ENCODE measurements around the gene LRRC19.

LRRC19 gene, protein sequence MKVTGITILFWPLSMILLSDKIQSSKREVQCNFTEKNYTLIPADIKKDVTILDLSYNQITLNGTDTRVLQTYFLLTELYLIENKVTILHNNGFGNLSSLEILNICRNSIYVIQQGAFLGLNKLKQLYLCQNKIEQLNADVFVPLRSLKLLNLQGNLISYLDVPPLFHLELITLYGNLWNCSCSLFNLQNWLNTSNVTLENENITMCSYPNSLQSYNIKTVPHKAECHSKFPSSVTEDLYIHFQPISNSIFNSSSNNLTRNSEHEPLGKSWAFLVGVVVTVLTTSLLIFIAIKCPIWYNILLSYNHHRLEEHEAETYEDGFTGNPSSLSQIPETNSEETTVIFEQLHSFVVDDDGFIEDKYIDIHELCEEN

DNA sequence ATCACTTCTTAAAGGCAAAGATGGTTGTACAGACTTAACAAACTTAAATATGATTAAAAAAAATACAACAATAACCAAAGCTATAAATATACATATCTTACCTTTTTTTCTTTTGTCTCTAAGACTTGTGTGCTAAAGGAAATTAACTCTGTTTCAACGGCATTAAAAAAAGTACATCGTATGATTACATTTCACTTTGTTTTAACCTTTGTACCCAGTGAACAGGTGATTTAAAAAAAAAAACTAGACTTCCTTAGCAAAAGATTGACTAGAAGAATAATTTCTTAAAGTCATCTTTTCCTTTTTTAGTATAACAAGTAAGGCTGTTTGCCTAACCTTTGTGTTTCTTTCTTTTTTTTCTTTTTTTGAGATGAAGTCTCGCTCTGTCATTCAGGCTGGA lies at the start of gene LRRC19:
Gene LRRC19 (minus strand): TSS at position 182 of the 400 bp plus-strand sequence. CDS start 5,978 bp downstream, outside the sequence.
- H3K4me3 ChIP-seq (ENCODE audit: low read length in 2 of 2): no peak within 1 kb of the TSS
- no peaks in the 10 kb centered on the region for H3K9me3 ChIP-seq (ENCODE audit: control insufficient read depth in 2 of 2, low read length in 2 of 2)
- H3K27ac ChIP-seq (ENCODE audit: low read length): no peak within 1 kb of the TSS
- no peaks in the 10 kb centered on the region for H3K36me3 ChIP-seq (ENCODE audit: control insufficient read depth in 2 of 2, insufficient read depth in 2 of 2, low read length in 2 of 2)
- H3K27me3 ChIP-seq (ENCODE audit: control insufficient read depth in 1 of 2, insufficient read depth in 2 of 2, low read length in 2 of 2): no peaks in the 10 kb centered on the region
- H3K4me1 ChIP-seq (ENCODE audit: control insufficient read depth, insufficient read depth, low read length): no peaks in the 10 kb centered on the region
- H3K9ac ChIP-seq (ENCODE audit: low read length in 2 of 2): no peak within 1 kb of the TSS

DNA sequence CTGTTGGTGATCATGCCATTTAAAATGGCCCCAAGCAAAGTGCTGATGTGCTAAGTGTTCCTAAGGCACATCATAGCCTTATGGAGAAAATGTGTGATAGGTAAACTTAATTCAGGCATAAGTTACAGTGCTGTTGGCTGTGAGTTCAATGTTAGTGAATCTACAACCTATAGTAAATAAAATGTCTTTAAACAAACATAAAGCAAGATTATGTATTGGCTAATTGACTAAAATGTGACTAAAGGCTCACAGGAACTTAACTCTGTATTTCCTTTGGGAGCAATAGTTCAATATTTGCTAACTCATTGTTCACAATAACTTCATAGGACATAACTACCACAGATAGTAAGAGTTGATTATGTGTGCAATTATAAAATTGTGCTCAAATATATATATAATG lies 49.4 kb upstream of the LRRC19 start:
- Histone ChIP-seq H3K9ac (ENCODE audit: low read length in 2 of 2) (no peak overlapping the region), H3K4me1 (ENCODE audit: control insufficient read depth, insufficient read depth, low read length) (no peaks in the 10 kb centered on the region), H3K36me3 (ENCODE audit: control insufficient read depth in 2 of 2, insufficient read depth in 2 of 2, low read length in 2 of 2) (peaks cover 0 to 2% of the 10 kb centered on the region in 2 donors), H3K9me3 (ENCODE audit: control insufficient read depth in 2 of 2, low read length in 2 of 2) (no peaks in the 10 kb centered on the region), H3K27ac (ENCODE audit: low read length) (no peak overlapping the region), H3K4me3 (ENCODE audit: low read length in 2 of 2) (no peak overlapping the region), H3K27me3 (ENCODE audit: control insufficient read depth in 1 of 2, insufficient read depth in 2 of 2, low read length in 2 of 2) (no peaks in the 10 kb centered on the region)

DNA sequence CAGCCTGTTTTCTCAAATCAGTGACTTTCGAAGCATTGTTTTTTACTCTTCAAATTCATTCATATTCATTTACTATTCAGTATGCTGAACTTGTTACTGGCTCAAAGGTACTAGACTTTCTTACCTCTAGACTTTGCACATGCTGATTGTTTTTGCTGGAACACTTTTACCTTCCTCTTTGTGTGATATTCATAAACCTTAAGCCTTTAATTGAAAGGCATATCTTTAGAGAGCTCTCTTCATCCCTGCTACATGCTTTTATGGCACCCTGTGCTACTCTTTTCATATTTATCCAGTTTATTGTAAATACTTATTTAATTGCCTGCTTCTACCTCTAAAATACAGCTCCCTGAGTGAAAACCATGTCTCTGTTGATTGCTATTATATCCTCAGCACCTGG lies 48.7 kb upstream of the LRRC19 start:
- Histone ChIP-seq H3K27me3 (ENCODE audit: control insufficient read depth in 1 of 2, insufficient read depth in 2 of 2, low read length in 2 of 2) (no peaks in the 10 kb centered on the region), H3K36me3 (ENCODE audit: control insufficient read depth in 2 of 2, insufficient read depth in 2 of 2, low read length in 2 of 2) (peaks cover 0 to 2% of the 10 kb centered on the region in 2 donors), H3K27ac (ENCODE audit: low read length) (no peak overlapping the region), H3K4me1 (ENCODE audit: control insufficient read depth, insufficient read depth, low read length) (no peaks in the 10 kb centered on the region), H3K9me3 (ENCODE audit: control insufficient read depth in 2 of 2, low read length in 2 of 2) (no peaks in the 10 kb centered on the region), H3K4me3 (ENCODE audit: low read length in 2 of 2) (no peak overlapping the region), H3K9ac (ENCODE audit: low read length in 2 of 2) (no peak overlapping the region)

DNA sequence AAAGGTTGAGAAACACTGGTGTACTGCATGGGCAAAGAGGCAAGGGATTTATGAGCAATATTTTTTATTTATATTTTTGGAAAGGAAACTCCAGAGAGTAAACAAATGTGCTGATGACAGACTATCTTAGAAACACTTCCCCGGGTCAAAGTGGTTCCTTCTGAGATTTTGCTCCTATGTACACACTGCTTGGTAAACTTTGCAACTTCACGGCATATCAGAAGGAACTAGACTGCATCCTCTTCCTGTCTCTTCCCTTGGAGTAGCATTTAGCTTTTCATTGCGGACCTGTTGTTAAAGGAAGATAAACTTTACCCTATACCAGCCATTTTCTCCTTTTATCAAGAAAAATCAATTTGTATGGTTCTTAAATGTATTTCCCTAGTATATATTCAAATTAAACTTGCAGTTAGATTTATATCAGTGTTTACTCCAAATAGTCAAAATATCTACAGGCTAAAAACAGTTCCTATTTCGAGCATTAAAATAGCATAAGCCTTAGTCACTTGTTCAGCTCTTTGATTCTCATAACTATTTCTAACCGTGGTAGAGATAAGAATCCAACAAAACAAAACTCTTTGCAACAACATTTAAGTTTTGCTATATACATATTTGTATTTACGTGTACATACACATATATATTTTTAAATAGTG lies 48.0 kb upstream of the LRRC19 start:
- no peak overlapping the region for H3K27ac ChIP-seq (ENCODE audit: low read length)
- H3K27me3 ChIP-seq (ENCODE audit: control insufficient read depth in 1 of 2, insufficient read depth in 2 of 2, low read length in 2 of 2): no peaks in the 10 kb centered on the region
- no peak overlapping the region for H3K9ac ChIP-seq (ENCODE audit: low read length in 2 of 2)
- no peak overlapping the region for H3K4me3 ChIP-seq (ENCODE audit: low read length in 2 of 2)
- no peaks in the 10 kb centered on the region for H3K9me3 ChIP-seq (ENCODE audit: control insufficient read depth in 2 of 2, low read length in 2 of 2)
- peaks cover 0 to 2% of the 10 kb centered on the region in 2 donors for H3K36me3 ChIP-seq (ENCODE audit: control insufficient read depth in 2 of 2, insufficient read depth in 2 of 2, low read length in 2 of 2)
- H3K4me1 ChIP-seq (ENCODE audit: control insufficient read depth, insufficient read depth, low read length): no peaks in the 10 kb centered on the region

DNA sequence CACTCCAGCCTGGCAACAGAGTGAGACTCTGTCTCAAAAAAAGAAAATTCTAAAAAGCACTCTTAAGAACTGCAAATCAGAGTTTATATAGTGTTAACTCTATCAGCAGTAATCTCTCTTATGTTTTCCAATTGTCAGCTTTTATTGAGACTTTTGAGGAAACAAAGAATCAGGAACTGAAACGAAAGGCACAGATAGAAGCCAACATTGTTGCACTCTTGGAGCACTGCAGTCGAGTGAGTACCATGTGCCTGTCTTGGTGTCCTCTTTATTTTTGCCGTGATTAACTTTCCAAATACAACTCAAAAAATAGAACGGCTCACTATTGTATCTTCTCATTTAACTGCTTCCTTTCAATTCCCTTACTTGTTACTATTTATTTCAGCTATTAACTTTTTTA lies 41.7 kb upstream of the LRRC19 start:
- Histone ChIP-seq H3K4me1 (ENCODE audit: control insufficient read depth, insufficient read depth, low read length) (no peaks in the 10 kb centered on the region), H3K36me3 (ENCODE audit: control insufficient read depth in 2 of 2, insufficient read depth in 2 of 2, low read length in 2 of 2) (peaks cover 2 to 3% of the 10 kb centered on the region in 2 donors), H3K27me3 (ENCODE audit: control insufficient read depth in 1 of 2, insufficient read depth in 2 of 2, low read length in 2 of 2) (no peaks in the 10 kb centered on the region), H3K4me3 (ENCODE audit: low read length in 2 of 2) (no peak overlapping the region), H3K9ac (ENCODE audit: low read length in 2 of 2) (no peak overlapping the region), H3K27ac (ENCODE audit: low read length) (no peak overlapping the region), H3K9me3 (ENCODE audit: control insufficient read depth in 2 of 2, low read length in 2 of 2) (no peaks in the 10 kb centered on the region)

DNA sequence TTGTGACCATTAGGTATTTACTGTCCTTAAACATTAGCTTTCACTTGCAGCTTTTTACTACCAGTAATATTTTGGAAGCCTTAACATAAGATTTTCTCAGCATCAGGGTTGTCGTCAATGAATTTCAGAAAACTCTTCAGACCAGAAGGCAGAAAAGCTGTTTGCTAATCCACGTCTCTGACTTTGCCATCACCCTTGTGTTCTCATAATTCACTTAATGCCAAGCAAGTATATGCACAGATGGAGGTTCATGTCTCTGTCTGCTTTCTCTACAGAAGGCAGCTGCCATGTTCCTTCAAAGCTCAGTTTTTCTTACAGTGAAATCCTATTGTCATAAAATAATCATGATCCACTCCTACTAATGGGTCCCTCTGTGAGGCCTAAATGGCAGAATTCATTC lies 37.7 kb upstream of the LRRC19 start:
- Histone ChIP-seq H3K4me3 (ENCODE audit: low read length in 2 of 2) (no peak overlapping the region), H3K9me3 (ENCODE audit: control insufficient read depth in 2 of 2, low read length in 2 of 2) (no peaks in the 10 kb centered on the region), H3K4me1 (ENCODE audit: control insufficient read depth, insufficient read depth, low read length) (no peaks in the 10 kb centered on the region), H3K27me3 (ENCODE audit: control insufficient read depth in 1 of 2, insufficient read depth in 2 of 2, low read length in 2 of 2) (no peaks in the 10 kb centered on the region), H3K9ac (ENCODE audit: low read length in 2 of 2) (no peak overlapping the region), H3K36me3 (ENCODE audit: control insufficient read depth in 2 of 2, insufficient read depth in 2 of 2, low read length in 2 of 2) (peaks cover 3 to 6% of the 10 kb centered on the region in 2 donors), H3K27ac (ENCODE audit: low read length) (no peak overlapping the region)

DNA sequence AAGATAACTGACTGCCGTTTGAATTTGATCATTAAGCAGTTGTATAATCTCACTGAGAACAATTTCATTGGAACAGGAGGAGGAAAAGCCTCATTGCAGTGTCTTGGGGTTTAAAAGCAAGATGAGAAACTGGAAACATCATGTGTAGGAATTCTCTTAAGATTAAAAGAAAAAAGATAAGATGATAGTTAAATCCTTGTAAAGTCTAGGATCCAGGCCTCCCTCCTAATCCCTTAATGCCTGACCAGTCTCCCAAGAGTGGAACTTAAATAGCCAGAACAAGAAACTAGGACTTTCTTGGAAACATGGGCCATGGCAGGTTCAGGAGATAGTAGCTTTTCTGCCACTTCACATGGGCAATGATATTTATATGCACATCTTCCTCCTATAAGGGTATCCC lies 37.0 kb upstream of the LRRC19 start:
- H3K9me3 ChIP-seq (ENCODE audit: control insufficient read depth in 2 of 2, low read length in 2 of 2): no peaks in the 10 kb centered on the region
- H3K36me3 ChIP-seq (ENCODE audit: control insufficient read depth in 2 of 2, insufficient read depth in 2 of 2, low read length in 2 of 2): peaks cover 4 to 9% of the 10 kb centered on the region in 2 donors
- no peaks in the 10 kb centered on the region for H3K27me3 ChIP-seq (ENCODE audit: control insufficient read depth in 1 of 2, insufficient read depth in 2 of 2, low read length in 2 of 2)
- H3K9ac ChIP-seq (ENCODE audit: low read length in 2 of 2): no peak overlapping the region
- no peak overlapping the region for H3K4me3 ChIP-seq (ENCODE audit: low read length in 2 of 2)
- no peak overlapping the region for H3K27ac ChIP-seq (ENCODE audit: low read length)
- no peaks in the 10 kb centered on the region for H3K4me1 ChIP-seq (ENCODE audit: control insufficient read depth, insufficient read depth, low read length)

DNA sequence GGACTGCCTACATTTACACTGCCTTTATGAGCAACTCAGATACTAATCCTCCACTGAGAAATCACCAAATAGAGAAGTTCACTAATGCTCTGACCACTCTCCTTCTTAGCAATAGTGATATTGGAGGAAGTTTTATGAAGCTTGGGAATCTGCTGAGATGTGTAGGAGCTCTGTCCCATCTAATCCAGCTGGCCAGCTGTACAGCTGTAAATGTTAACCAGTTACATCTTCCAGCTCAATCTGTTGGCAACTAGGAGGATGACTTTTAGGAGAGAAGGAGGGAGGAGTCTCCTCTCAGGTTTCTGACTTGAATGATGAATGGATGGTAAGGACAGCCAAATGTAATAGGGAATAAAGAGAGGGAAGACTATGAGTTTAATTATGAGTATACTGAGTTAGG lies 36.3 kb upstream of the LRRC19 start:
- no peak overlapping the region for H3K9ac ChIP-seq (ENCODE audit: low read length in 2 of 2)
- H3K9me3 ChIP-seq (ENCODE audit: control insufficient read depth in 2 of 2, low read length in 2 of 2): no peaks in the 10 kb centered on the region
- H3K27ac ChIP-seq (ENCODE audit: low read length): no peak overlapping the region
- H3K36me3 ChIP-seq (ENCODE audit: control insufficient read depth in 2 of 2, insufficient read depth in 2 of 2, low read length in 2 of 2): peaks cover 5 to 11% of the 10 kb centered on the region in 2 donors
- H3K27me3 ChIP-seq (ENCODE audit: control insufficient read depth in 1 of 2, insufficient read depth in 2 of 2, low read length in 2 of 2): no peaks in the 10 kb centered on the region
- no peak overlapping the region for H3K4me3 ChIP-seq (ENCODE audit: low read length in 2 of 2)
- no peaks in the 10 kb centered on the region for H3K4me1 ChIP-seq (ENCODE audit: control insufficient read depth, insufficient read depth, low read length)

DNA sequence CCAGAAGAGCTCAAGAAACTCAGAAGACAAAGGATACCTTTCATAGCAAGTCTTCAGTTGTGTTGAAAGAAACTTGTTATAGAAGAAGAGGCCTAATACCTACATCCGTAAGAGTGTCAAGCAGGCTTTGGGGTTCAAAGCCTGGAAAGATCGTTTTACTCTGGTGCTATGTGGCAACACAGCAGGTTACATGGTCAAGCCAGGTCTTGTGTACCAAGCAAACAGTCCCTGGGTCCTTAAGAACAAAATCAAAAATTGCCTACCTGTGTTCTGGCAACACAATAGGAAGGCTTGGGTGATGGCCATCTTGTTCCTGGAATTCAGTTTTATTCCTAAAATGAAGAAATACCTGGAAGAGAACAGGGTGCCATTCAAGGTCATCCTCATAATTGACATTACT lies 32.0 kb upstream of the LRRC19 start:
- Histone ChIP-seq H3K9ac (ENCODE audit: low read length in 2 of 2) (no peak overlapping the region), H3K27me3 (ENCODE audit: control insufficient read depth in 1 of 2, insufficient read depth in 2 of 2, low read length in 2 of 2) (no peaks in the 10 kb centered on the region), H3K27ac (ENCODE audit: low read length) (no peak overlapping the region), H3K4me1 (ENCODE audit: control insufficient read depth, insufficient read depth, low read length) (no peaks in the 10 kb centered on the region), H3K4me3 (ENCODE audit: low read length in 2 of 2) (no peak overlapping the region), H3K36me3 (ENCODE audit: control insufficient read depth in 2 of 2, insufficient read depth in 2 of 2, low read length in 2 of 2) (peaks cover 2 to 9% of the 10 kb centered on the region in 2 donors), H3K9me3 (ENCODE audit: control insufficient read depth in 2 of 2, low read length in 2 of 2) (no peaks in the 10 kb centered on the region)

DNA sequence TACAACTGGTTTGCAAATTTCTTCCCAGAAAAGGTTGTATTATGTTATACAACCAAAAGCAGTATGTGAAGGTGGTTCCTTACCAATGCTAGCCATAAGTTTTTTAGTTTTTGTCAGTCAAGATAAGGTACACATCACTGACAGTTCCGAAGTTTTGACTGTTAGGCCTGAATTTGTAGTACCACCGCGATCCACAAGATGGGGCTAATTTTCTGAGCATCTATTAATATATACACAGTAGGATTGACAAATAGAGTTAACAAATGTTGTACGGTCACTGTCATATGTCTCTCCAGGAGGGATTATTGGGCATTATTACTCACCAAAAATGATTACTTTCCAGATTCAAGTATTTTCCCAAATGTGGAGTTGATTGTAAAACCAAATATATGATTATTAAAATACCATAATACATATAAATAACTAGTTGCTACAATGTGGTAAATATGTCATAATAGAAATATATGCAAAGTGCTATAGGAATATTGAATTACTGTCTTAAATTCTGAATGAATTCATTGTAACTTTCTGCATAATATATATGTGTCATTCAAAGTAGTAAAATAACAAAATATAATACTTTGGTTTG lies 28.4 kb upstream of the LRRC19 start:
- H3K36me3 ChIP-seq (ENCODE audit: control insufficient read depth in 2 of 2, insufficient read depth in 2 of 2, low read length in 2 of 2): peaks cover 5 to 15% of the 10 kb centered on the region in 2 donors
- no peak overlapping the region for H3K27ac ChIP-seq (ENCODE audit: low read length)
- H3K4me1 ChIP-seq (ENCODE audit: control insufficient read depth, insufficient read depth, low read length): no peaks in the 10 kb centered on the region
- H3K4me3 ChIP-seq (ENCODE audit: low read length in 2 of 2): no peak overlapping the region
- H3K27me3 ChIP-seq (ENCODE audit: control insufficient read depth in 1 of 2, insufficient read depth in 2 of 2, low read length in 2 of 2): no peaks in the 10 kb centered on the region
- H3K9me3 ChIP-seq (ENCODE audit: control insufficient read depth in 2 of 2, low read length in 2 of 2): no peaks in the 10 kb centered on the region
- no peak overlapping the region for H3K9ac ChIP-seq (ENCODE audit: low read length in 2 of 2)

DNA sequence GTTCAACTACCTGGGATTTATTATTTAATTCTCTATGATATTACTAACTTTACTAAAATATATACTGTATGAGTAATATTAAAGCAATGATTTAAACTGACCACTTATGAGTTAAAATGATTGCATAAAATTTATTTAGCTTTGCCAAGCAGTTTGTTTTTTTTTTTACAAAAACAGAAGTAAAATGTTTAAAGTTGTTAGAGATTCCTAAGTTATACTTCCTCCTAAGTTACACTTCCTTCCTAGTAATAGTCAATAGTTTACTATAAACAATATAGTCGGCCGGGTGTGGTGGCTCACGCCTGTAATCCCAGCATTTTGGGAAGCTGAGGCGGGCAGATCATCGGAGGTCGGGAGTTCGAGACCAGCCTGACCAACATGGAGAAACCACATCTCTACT lies 23.7 kb upstream of the LRRC19 start:
- H3K9me3 ChIP-seq (ENCODE audit: control insufficient read depth in 2 of 2, low read length in 2 of 2): no peaks in the 10 kb centered on the region
- no peak overlapping the region for H3K9ac ChIP-seq (ENCODE audit: low read length in 2 of 2)
- no peaks in the 10 kb centered on the region for H3K27me3 ChIP-seq (ENCODE audit: control insufficient read depth in 1 of 2, insufficient read depth in 2 of 2, low read length in 2 of 2)
- peaks cover 5 to 10% of the 10 kb centered on the region in 2 donors for H3K36me3 ChIP-seq (ENCODE audit: control insufficient read depth in 2 of 2, insufficient read depth in 2 of 2, low read length in 2 of 2)
- H3K4me1 ChIP-seq (ENCODE audit: control insufficient read depth, insufficient read depth, low read length): no peaks in the 10 kb centered on the region
- H3K27ac ChIP-seq (ENCODE audit: low read length): no peak overlapping the region
- H3K4me3 ChIP-seq (ENCODE audit: low read length in 2 of 2): no peak overlapping the region
